ENCODE data around the gene MUC6.

DNA sequence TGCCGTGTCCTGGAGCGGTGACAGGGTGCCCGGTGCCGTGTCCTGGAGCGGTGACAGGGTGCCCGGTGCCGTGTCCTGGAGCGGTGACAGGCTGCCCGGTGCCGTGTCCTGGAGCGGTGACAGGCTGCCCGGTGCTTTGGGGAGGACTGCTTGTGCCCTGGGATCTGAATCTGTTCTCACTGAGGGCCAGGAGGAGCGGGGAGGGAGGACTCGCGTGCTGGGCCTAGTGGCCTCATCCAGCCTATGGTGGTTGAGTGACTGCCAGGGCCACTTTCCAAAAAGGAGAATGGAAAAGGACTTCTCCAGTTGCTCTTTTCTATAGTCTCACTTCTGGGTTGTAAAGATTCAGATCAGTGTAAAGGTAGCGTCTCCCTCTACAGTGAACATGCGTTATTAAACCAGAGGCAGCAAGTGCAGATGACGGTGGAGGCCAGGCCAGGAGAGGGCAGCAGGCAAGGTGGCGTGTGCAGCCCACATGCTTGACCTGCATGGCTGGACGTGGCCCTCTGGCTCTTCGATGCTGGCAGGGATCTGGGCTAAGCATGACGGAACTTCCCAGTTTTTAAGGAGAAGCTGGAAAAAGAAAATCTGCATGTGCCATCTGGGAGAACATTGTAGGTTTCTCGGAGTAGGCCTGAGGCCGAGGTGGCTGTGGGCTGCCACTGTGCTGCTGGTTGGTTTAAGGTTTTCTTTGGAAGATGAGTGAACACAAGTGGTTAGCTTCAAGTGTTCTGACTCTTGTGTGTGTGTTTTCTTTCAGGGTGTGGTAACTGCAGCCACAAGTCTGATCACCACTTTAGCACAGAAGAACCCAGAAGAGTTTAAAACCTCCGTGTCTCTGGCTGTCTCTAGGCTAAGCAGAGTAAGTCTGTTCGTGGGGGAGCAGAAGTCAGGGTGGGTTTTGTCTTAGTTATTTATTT, 55.8 kb downstream of the MUC6 start:
- TF ChIP-seq, protein P1, sequence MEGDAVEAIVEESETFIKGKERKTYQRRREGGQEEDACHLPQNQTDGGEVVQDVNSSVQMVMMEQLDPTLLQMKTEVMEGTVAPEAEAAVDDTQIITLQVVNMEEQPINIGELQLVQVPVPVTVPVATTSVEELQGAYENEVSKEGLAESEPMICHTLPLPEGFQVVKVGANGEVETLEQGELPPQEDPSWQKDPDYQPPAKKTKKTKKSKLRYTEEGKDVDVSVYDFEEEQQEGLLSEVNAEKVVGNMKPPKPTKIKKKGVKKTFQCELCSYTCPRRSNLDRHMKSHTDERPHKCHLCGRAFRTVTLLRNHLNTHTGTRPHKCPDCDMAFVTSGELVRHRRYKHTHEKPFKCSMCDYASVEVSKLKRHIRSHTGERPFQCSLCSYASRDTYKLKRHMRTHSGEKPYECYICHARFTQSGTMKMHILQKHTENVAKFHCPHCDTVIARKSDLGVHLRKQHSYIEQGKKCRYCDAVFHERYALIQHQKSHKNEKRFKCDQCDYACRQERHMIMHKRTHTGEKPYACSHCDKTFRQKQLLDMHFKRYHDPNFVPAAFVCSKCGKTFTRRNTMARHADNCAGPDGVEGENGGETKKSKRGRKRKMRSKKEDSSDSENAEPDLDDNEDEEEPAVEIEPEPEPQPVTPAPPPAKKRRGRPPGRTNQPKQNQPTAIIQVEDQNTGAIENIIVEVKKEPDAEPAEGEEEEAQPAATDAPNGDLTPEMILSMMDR (IDR thresholded peaks at IDR 0.05), result no peak
- no peak for TF ChIP-seq YY1 (IDR thresholded peaks at IDR 0.05; ENCODE audit: low read depth)
- TF ChIP-seq, protein P2, sequence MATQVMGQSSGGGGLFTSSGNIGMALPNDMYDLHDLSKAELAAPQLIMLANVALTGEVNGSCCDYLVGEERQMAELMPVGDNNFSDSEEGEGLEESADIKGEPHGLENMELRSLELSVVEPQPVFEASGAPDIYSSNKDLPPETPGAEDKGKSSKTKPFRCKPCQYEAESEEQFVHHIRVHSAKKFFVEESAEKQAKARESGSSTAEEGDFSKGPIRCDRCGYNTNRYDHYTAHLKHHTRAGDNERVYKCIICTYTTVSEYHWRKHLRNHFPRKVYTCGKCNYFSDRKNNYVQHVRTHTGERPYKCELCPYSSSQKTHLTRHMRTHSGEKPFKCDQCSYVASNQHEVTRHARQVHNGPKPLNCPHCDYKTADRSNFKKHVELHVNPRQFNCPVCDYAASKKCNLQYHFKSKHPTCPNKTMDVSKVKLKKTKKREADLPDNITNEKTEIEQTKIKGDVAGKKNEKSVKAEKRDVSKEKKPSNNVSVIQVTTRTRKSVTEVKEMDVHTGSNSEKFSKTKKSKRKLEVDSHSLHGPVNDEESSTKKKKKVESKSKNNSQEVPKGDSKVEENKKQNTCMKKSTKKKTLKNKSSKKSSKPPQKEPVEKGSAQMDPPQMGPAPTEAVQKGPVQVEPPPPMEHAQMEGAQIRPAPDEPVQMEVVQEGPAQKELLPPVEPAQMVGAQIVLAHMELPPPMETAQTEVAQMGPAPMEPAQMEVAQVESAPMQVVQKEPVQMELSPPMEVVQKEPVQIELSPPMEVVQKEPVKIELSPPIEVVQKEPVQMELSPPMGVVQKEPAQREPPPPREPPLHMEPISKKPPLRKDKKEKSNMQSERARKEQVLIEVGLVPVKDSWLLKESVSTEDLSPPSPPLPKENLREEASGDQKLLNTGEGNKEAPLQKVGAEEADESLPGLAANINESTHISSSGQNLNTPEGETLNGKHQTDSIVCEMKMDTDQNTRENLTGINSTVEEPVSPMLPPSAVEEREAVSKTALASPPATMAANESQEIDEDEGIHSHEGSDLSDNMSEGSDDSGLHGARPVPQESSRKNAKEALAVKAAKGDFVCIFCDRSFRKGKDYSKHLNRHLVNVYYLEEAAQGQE (IDR thresholded peaks at IDR 0.05; ENCODE audit: low read depth, low read length), result no peak
- TF ChIP-seq EP300 (IDR thresholded peaks at IDR 0.05; ENCODE audit: borderline replicate concordance in 1 of 2, low read depth in 1 of 2, low read length in 1 of 2), result no peak
- TF ChIP-seq, protein P3, sequence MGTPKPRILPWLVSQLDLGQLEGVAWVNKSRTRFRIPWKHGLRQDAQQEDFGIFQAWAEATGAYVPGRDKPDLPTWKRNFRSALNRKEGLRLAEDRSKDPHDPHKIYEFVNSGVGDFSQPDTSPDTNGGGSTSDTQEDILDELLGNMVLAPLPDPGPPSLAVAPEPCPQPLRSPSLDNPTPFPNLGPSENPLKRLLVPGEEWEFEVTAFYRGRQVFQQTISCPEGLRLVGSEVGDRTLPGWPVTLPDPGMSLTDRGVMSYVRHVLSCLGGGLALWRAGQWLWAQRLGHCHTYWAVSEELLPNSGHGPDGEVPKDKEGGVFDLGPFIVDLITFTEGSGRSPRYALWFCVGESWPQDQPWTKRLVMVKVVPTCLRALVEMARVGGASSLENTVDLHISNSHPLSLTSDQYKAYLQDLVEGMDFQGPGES (IDR thresholded peaks at IDR 0.05; ENCODE audit: low read depth, low read length), result no peak
- TF ChIP-seq SMC3 (IDR thresholded peaks at IDR 0.05; ENCODE audit: low read depth, low read length), result no peak

Data from SK-N-SH (cell line).